MCF 10A (cell line): ENCODE measurements around the gene TTI1. TPM values are rescaled to one million over a fixed set of nuclear protein-coding genes. Genes with fewer than 3 reads are reported as not detected.
A peak's percentile ranks its signal among the peaks of the same experiment; 100 is the strongest.

ENCODE experiments used
- BruUV-seq: library from RNA; stranded (reverse); fragments of 400-500 nt; replicated peaks from 2 replicates; lab custom pipeline; 2021; lab: Mats Ljungman, UMichigan
- CTCF ChIA-PET: fragments of 300-600 bp; sonication (Branson Sonifier 250); formaldehyde crosslinking; extraction: SDS; loops from one replicate; lab custom pipeline; 2021; ENCODE audit warnings: antibody characterized with exemption, inconsistent platforms; lab: Yijun Ruan, JAX
- POLR2A ChIA-PET: fragments of 300-600, 350-650 bp; sonication (Branson Sonifier 250); formaldehyde crosslinking; extraction: SDS; loops from one replicate; lab custom pipeline; 2020; ENCODE audit warnings: antibody characterized with exemption, inconsistent platforms; lab: Yijun Ruan, JAX
- DNase-seq: peaks from one replicate; pipeline ENCODE4 v3.0.0-alpha.2; 2018; ENCODE audit not compliant: unreplicated experiment
- H3K27ac Mint-ChIP-seq: one replicate; pipeline ENCODE4 v1.8.0; 2022; ENCODE audit warnings: mild to moderate bottlenecking, low read depth, mixed read lengths; ENCODE audit not compliant: unreplicated experiment
- H3K27me3 Mint-ChIP-seq: one replicate; pipeline ENCODE4 v1.8.0; 2022; ENCODE audit warnings: mixed read lengths; ENCODE audit not compliant: insufficient read depth, unreplicated experiment
- H3K36me3 Mint-ChIP-seq: one replicate; pipeline ENCODE4 v1.8.0; 2022; ENCODE audit warnings: mild to moderate bottlenecking, moderate library complexity, mixed read lengths; ENCODE audit not compliant: insufficient read depth, unreplicated experiment
- H3K4me1 Mint-ChIP-seq: one replicate; pipeline ENCODE4 v1.8.0; 2022; ENCODE audit warnings: mixed read lengths; ENCODE audit not compliant: insufficient read depth, unreplicated experiment
- H3K4me3 Mint-ChIP-seq: one replicate; pipeline ENCODE4 v1.8.0; 2022; ENCODE audit warnings: mild to moderate bottlenecking, moderate library complexity, mixed read lengths; ENCODE audit not compliant: unreplicated experiment
- H3K9me3 Mint-ChIP-seq: one replicate; pipeline ENCODE4 v1.8.0; 2022; ENCODE audit warnings: mixed read lengths; ENCODE audit not compliant: unreplicated experiment
- CTCF ChIP-seq: fragments of 200-600 bp; IDR thresholded peaks from one replicate; pipeline ENCODE4 v1.8.0; 2022; ENCODE audit warnings: antibody characterized with exemption, mild to moderate bottlenecking; ENCODE audit not compliant: unreplicated experiment
- intact Hi-C: fragments of 100-400 bp; cut with micrococcal nuclease; formaldehyde crosslinking; loops from 2 replicates; pipeline ENCODE4 v1.14.1; 2022
- total RNA-seq: library from RNA; stranded (reverse); gene quantifications from 2 replicates; pipeline ENCODE4 v1.2.3, GENCODE V29; 2022

Gene TTI1
- total RNA-seq, 1 experiment from 2014 or later: 17.1 TPM

GRCh38 chr20:37986873-37987601 lies 46.2 kb downstream of the TTI1 start:
- DNase-seq: peak; percentile 53
- Mint-ChIP-seq H3K4me1 (peaks cover 51% of the 10 kb centered on the region), H3K27ac (peak overlapping the region; percentile 18), H3K4me3 (no peak overlapping the region), H3K27me3 (no peaks in the 10 kb centered on the region), H3K36me3 (peaks cover 28% of the 10 kb centered on the region), H3K9me3 (no peaks in the 10 kb centered on the region)
- intact Hi-C loops: no loop called here
- POLR2A ChIA-PET: interaction anchor here (1.3 to 1.8 kb wide), 3 partner anchors 8 to 293 kb away, joined by 3 to 7 read pairs (median 5); partner anchors contain the start of gene CTNNBL1
- CTCF ChIA-PET: interaction anchor here (0.6 to 4.2 kb wide), 7 partner anchors 20 to 766 kb away, joined by 3 to 14 read pairs (median 3); partner anchors contain the start of gene VSTM2L
- BruUV-seq: no TSS peak
- no peak for TF ChIP-seq CTCF

- Mint-ChIP-seq H3K27me3 (no peaks in the 10 kb centered on the region), H3K4me1 (peaks cover 47% of the 10 kb centered on the region), H3K4me3 (no peak overlapping the region), H3K27ac (peak overlapping the region; percentile 18), H3K9me3 (no peaks in the 10 kb centered on the region), H3K36me3 (peaks cover 33% of the 10 kb centered on the region)
- intact Hi-C loops: no loop called here
- no peak for TF ChIP-seq CTCF
- DNase-seq: no peak
- CTCF ChIA-PET: interaction anchor here (0.6 to 4.2 kb wide), 4 partner anchors 13 to 765 kb away, joined by 3 to 14 read pairs (median 4); no protein-coding TSS in a partner anchor
- POLR2A ChIA-PET: interaction anchor here (1.3 to 1.8 kb wide), 3 partner anchors 8 to 292 kb away, joined by 3 to 7 read pairs (median 5); partner anchors contain the start of gene CTNNBL1
- BruUV-seq: no TSS peak
Observed at GRCh38 chr20:37986044-37986858, 47.0 kb downstream of the TTI1 start.

- CTCF ChIA-PET: interaction anchor here (1.1 to 1.9 kb wide), 2 partner anchors 8 to 190 kb away, joined by 7 to 10 read pairs; no protein-coding TSS in a partner anchor
- Mint-ChIP-seq H3K4me3 (no peak overlapping the region), H3K27ac (peak overlapping the region; percentile 14), H3K9me3 (no peaks in the 10 kb centered on the region), H3K36me3 (peaks cover 33% of the 10 kb centered on the region), H3K4me1 (peaks cover 27% of the 10 kb centered on the region), H3K27me3 (no peaks in the 10 kb centered on the region)
- DNase-seq: no peak
- intact Hi-C loops: no loop called here
- TF ChIP-seq CTCF: no peak
- POLR2A ChIA-PET: interaction anchor here (0.9 to 1.2 kb wide), 2 partner anchors 11 to 50 kb away, joined by 4 read pairs; partner anchors contain the start of gene RPRD1B
- no TSS peak for BruUV-seq
Observed at GRCh38 chr20:37984018-37984785, 49.1 kb downstream of the TTI1 start.
